Esophagus muscularis mucosa (tissue), 2 donors: ENCODE data around the gene PLXNC1.

Source experiments
- POLR2A ChIP-seq: fragments of 450-650 bp; IDR thresholded peaks from one replicate; pipeline ENCODE4 v1.6.1; 2017; ENCODE audit warnings: antibody characterized with exemption, moderate library complexity, mild to moderate bottlenecking, low read depth
- POLR2AphosphoS5 ChIP-seq, 2 donors: sonication (generic); formaldehyde crosslinking; IDR thresholded peaks; one replicate each; pipeline ENCODE4 v1.6.1; 2017; ENCODE audit warnings: antibody characterized with exemption in 2 of 2

- no peak for TF ChIP-seq POLR2AphosphoS5 (IDR thresholded peaks at IDR 0.05)
- no peak for TF ChIP-seq POLR2A
These were observed 44.4 kb upstream of the PLXNC1 start for GRCh38 chr12:94103986-94104385.
